Heart right ventricle (tissue), 16 donors: ENCODE measurements around the gene TGFB1I1. TPM values are rescaled to one million over a fixed set of nuclear protein-coding genes. Genes with fewer than 3 reads are reported as not detected.

Experiments used
- ATAC-seq, 8 donors: fragments of 200-7000 bp; cut with Tn5 transposase; one replicate each; pipeline ENCODE4 v1.9.1; 2020; ENCODE audit warnings: mild to moderate bottlenecking in 8 of 8, moderate library complexity in 8 of 8, moderate number of reproducible peaks in 1 of 8
- DNase-seq, 2 donors: peaks; one replicate each; pipeline ENCODE4 v3.0.0-alpha.2; 2020
- H3K27ac ChIP-seq, 10 donors: fragments of 200-600 bp; sonication (generic) in 2 of 10; one replicate each; pipeline versions ENCODE4 v1.5.0 to v1.8.0; 2020 to 2022; ENCODE audit warnings: mild to moderate bottlenecking in 3 of 10
- H3K27me3 ChIP-seq, 7 donors: fragments of 200-600 bp; one replicate each; pipeline ENCODE4 v1.8.0; 2021 to 2022; ENCODE audit warnings: mild to moderate bottlenecking in 2 of 7
- H3K36me3 ChIP-seq, 9 donors: fragments of 200-600 bp; sonication (generic) in 1 of 9; one replicate each; pipeline versions ENCODE4 v1.5.0 to v1.8.0; 2020 to 2022; ENCODE audit warnings: mild to moderate bottlenecking in 2 of 9
- H3K4me1 ChIP-seq, 9 donors: fragments of 200-600 bp; sonication (generic) in 1 of 9; one replicate each; pipeline versions ENCODE4 v1.5.0 to v1.8.0; 2020 to 2022; ENCODE audit warnings: mild to moderate bottlenecking in 4 of 9
- H3K4me3 ChIP-seq, 10 donors: fragments of 200-600 bp; sonication (generic) in 2 of 10; one replicate each; pipeline versions ENCODE4 v1.5.0 to v1.8.0; 2020 to 2022; ENCODE audit warnings: mild to moderate bottlenecking in 7 of 10, moderate library complexity in 2 of 10
- H3K9me3 ChIP-seq, 11 donors: fragments of 200-600 bp in 10 of 11; sonication (generic) in 2 of 11; one replicate each; pipeline versions ENCODE4 v1.5.0 to v1.8.0; 2013 to 2022; ENCODE audit warnings: mild to moderate bottlenecking in 2 of 11, control low read depth in 1 of 11, moderate library complexity in 1 of 11
- WGBS, 2 donors: extraction: QIAGEN DNeasy Blood & Tissue Kit; methylation state at CpG; one replicate each; pipeline ENCODE4 v1.1.7; 2013; ENCODE audit warnings: inconsistent platforms in 1 of 2; 5-methylcytosine and 5-hydroxymethylcytosine counted together
- intact Hi-C, 10 donors: fragments of 100-400 bp; cut with DNase I; formaldehyde crosslinking; loops; one replicate each; pipeline versions ENCODE4 v1.11.1 to v1.14.2; 2022
- long read RNA-seq, 3 donors: library from polyadenylated mRNA; unstranded; transcript quantifications; one replicate each; pipeline ENCODE4 v2.0.0, GENCODE V29; 2020 to 2021
- polyA plus RNA-seq, 2 donors: library from polyadenylated mRNA; stranded (reverse); fragments of 200-250 nt; gene quantifications; one replicate each; pipeline ENCODE4 v1.2.3, GENCODE V29; 2013
- total RNA-seq, 10 donors: library from RNA; stranded (reverse); fragmentation: NEBNext Ultra II Directional in 3 of 10; extraction: Animal tissue kit (Norgen Biotek cat#: 25700) in 3 of 10; gene quantifications; one replicate each; pipeline versions ENCODE4 v1.2.1 to v1.2.4, GENCODE V29; 2021 to 2023
- TF ChIP-seq, protein P1 (sequence below), 9 donors: fragments of 200-600 bp; sonication (generic) in 2 of 9; IDR thresholded peaks; one replicate each; pipeline versions ENCODE4 v1.5.0 to v1.8.0; 2021 to 2022; ENCODE audit warnings: antibody characterized with exemption in 9 of 9, mild to moderate bottlenecking in 5 of 9, moderate library complexity in 1 of 9
- donor health status: Arrhythmogenic right ventricular cardiomyopathy.
- donor health status: ischemic (EF 13 %, LVEDD 7.1; RV severe dilation, severe dysfunction).
- donor health status: healthy with polysubstance abuse.
- donor health status: DM: no; HTN: yes; CAD: no.
- donor health status: DM: no; HTN: no; CAD: no.
- donor health status: ischemic (EF 25% LVEDD 6.9; RV normal size, moderate dysfunction).
- donor health status: ischemic (EF 25% LVEDD 5.7; RV mildly dilated, moderate dysfunction).
- donor health status: healthy.
- donor health status: DM: yes; HTN: yes; CAD: no.
- donor health status: Ischemic cardiomyopathy.
- donor health status: ischemic (EF 35%, LVEDD 5.7; RV mildly dilated, moderate dysfunction).
- donor health status: nonischemic (EF 11% LVEDD 7.7; RV severe dilation, severe dysfunction).
- donor health status: DM: yes; HTN: yes; CAD: no.
- donor health status: PGD.
- donor health status: ischemic (EF 29% LVEDD 5.4; RV normal size, mild dysfunction).
- donor health status: nonischemic (EF 23%, LVEDD 6.1; RV moderate dilation, normal function).

TGFB1I1 gene
- 10 to 100 TPM; 11.3 to 43.0 (median 16.7) TPM for total RNA-seq
- polyA plus RNA-seq = 10 to 100 TPM; 20.8 to 37.3 TPM
- long read RNA-seq, donor 1, transcript TGFB1I1-203 (11 exons, 1,898 nt) = major isoform, 10 of 18 reads
- long read RNA-seq, donor 1, partial matches to known transcripts = 3 of 18 reads
- long read RNA-seq, donor 1, other reads (novel, unspliced or antisense) = 5 of 18 reads
- long read RNA-seq, donor 2, transcript TGFB1I1-203 (11 exons, 1,898 nt) = major isoform, 22 of 36 reads
- long read RNA-seq, donor 2, partial matches to known transcripts = 9 of 36 reads
- long read RNA-seq, donor 2, other reads (novel, unspliced or antisense) = 1 of 36 reads
- long read RNA-seq, donor 3, transcript TGFB1I1-214 (10 exons, 1,770 nt) = minor isoform, 6 of 55 reads
- long read RNA-seq, donor 3, transcript TGFB1I1-203 (11 exons, 1,898 nt) = major isoform, 34 of 55 reads
- long read RNA-seq, donor 3, partial matches to known transcripts = 6 of 55 reads
- long read RNA-seq, donor 3, other reads (novel, unspliced or antisense) = 7 of 55 reads

DNA sequence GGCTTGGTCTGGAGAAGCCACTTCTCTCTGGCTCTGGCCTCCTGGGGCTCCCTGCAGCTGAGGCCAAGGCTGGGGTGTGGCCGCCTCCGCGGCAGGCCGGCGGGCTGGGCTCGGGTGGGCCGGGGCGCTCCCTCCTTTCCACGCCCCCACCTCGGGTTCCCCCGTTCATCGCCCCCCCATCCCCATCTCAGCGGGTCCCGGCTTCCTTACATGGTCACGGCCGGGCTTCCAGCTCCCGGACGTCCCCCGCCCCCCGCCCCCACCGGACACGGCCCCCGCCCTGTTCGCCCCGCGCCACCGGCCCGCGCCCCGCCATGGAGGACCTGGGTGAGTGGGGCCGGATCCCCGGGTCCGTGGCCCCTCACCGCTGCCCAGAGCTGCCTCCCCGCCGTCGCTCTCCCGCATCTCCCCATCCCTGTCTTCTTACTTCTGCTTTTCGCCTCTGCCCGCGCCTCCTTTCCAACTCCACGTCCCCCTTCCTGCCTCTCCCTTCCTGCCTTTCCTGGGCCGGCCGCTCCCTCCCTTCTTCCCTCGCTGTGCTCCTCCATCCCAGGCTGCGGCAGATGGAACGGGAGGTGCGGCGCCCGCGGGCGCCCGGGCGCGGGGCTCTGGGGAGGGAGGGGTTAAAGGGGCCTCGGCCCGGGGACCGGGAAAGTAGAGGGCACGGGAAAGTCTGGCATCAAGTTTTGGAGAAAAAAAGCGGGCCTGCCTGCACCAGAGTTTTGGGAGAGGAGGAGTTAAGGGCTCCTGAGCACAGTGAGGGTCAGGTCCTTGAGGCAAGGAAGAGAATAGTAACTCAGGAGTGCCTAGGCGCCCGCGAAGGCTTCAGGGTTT is at the start of gene TGFB1I1:
TGFB1I1 (plus strand) TSS at position 278 of the 834 bp plus-strand sequence; CDS start at position 315, 37 bp downstream.
- peaks cover 0 to 42% (median 20%) of the 10 kb centered on the region in 9 donors for H3K36me3 ChIP-seq
- no peaks in the 10 kb centered on the region for H3K9me3 ChIP-seq
- TF ChIP-seq, protein P1, sequence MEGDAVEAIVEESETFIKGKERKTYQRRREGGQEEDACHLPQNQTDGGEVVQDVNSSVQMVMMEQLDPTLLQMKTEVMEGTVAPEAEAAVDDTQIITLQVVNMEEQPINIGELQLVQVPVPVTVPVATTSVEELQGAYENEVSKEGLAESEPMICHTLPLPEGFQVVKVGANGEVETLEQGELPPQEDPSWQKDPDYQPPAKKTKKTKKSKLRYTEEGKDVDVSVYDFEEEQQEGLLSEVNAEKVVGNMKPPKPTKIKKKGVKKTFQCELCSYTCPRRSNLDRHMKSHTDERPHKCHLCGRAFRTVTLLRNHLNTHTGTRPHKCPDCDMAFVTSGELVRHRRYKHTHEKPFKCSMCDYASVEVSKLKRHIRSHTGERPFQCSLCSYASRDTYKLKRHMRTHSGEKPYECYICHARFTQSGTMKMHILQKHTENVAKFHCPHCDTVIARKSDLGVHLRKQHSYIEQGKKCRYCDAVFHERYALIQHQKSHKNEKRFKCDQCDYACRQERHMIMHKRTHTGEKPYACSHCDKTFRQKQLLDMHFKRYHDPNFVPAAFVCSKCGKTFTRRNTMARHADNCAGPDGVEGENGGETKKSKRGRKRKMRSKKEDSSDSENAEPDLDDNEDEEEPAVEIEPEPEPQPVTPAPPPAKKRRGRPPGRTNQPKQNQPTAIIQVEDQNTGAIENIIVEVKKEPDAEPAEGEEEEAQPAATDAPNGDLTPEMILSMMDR (IDR thresholded peaks at IDR 0.05) = no peak
- H3K27me3 ChIP-seq = peaks cover 0 to 29% (median 0%) of the 10 kb centered on the region in 7 donors
- peak; percentile 63 to 72 (median 70) for ATAC-seq
- 1% methylated on average over 53 to 62 of the region's 63 CpGs for WGBS, 2 donors
- H3K27ac ChIP-seq = peak within 1 kb of the TSS; percentile 90 to 96 (median 94)
- intact Hi-C loops = loop anchor here in 4 of 10 donors (5.0 kb wide), 1 partner anchor 35 kb away; the partner anchor contains the start of gene RUSF1 (in 4 of the 4)
- H3K4me3 ChIP-seq = peak within 1 kb of the TSS; percentile 54 to 78 (median 72)
- peaks cover 8 to 26% (median 18%) of the 10 kb centered on the region in 9 donors for H3K4me1 ChIP-seq
- peak; percentile 78 to 81 for DNase-seq

DNA sequence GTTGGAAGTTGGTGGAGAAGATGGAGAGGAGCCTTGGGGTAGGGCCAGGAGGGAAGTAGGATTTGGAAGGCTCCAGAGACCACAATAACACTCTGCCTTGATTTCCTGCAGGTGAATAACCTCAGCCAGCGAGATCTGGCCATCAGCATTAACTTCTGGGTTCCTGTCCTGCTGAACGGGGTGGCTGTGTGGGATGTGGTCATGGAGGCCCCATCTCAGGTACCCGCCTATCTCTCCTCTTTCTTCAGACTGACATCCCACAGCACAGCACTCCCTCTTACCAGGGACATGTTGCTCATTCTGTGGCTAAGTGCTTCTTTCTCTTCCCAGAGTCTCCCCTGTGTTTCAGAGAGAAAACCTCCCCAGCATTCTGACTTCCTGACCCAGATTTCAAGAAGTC is 48.7 kb upstream of the TGFB1I1 start:
- peaks cover 0 to 34% (median 0%) of the 10 kb centered on the region in 9 donors for H3K4me1 ChIP-seq
- H3K9me3 ChIP-seq = no peaks in the 10 kb centered on the region
- 51 to 59% methylated on average over 3 of the region's 3 CpGs for WGBS, 2 donors
- H3K36me3 ChIP-seq = peaks cover 0 to 10% (median 0%) of the 10 kb centered on the region in 9 donors
- H3K27ac ChIP-seq = peak overlapping the region in 5 of 10 donors; percentile 12 to 44 (median 27)
- H3K4me3 ChIP-seq = no peak overlapping the region
- intact Hi-C loops = no loop called here
- DNase-seq (no peak), ATAC-seq (peak in 4 of 8 donors; percentile 3 to 25 (median 14))
- TF ChIP-seq, protein P1 (IDR thresholded peaks at IDR 0.05) = no peak
- peaks cover 0 to 4% (median 0%) of the 10 kb centered on the region in 7 donors for H3K27me3 ChIP-seq

DNA sequence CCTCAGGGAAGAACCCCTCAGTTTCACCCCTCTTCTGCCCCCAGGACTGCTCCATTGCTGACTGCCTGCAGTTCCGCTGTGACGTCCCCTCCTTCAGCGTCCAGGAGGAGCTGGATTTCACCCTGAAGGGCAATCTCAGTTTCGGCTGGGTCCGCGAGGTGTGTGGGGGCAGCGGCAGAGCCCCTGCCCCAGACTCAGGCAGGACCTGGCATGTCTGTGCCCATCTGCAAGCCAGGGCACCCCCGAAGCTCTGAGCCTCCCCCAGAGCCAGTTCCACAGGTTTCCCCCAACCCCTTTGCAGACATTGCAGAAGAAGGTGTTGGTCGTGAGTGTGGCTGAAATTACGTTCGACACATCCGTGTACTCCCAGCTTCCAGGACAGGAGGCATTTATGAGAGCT is 48.2 kb upstream of the TGFB1I1 start:
- no peaks in the 10 kb centered on the region for H3K9me3 ChIP-seq
- H3K4me3 ChIP-seq = no peak overlapping the region
- peaks cover 0 to 10% (median 0%) of the 10 kb centered on the region in 9 donors for H3K36me3 ChIP-seq
- ATAC-seq = peak in 4 of 8 donors; percentile 2 to 12 (median 4)
- H3K4me1 ChIP-seq = peaks cover 0 to 39% (median 4%) of the 10 kb centered on the region in 9 donors
- peaks cover 0 to 4% (median 0%) of the 10 kb centered on the region in 7 donors for H3K27me3 ChIP-seq
- H3K27ac ChIP-seq = peak overlapping the region in 5 of 10 donors; percentile 12 to 44 (median 27)
- TF ChIP-seq, protein P1 (IDR thresholded peaks at IDR 0.05) = no peak
- 55 to 57% methylated on average over 12 of the region's 12 CpGs for WGBS, 2 donors
- intact Hi-C loops = no loop called here
- DNase-seq = no peak
